IMR-90 (cell line): ENCODE results near the gene PJA2.

Experiments
- CEBPB ChIP-seq: IDR thresholded peaks from 2 replicates; pipeline ENCODE4 v1.6.1; 2012; ENCODE audit warnings: low read depth, low read length, improper control_type of control experiment
- CHD1 ChIP-seq: IDR thresholded peaks from 2 replicates; pipeline ENCODE4 v1.6.1; 2012; ENCODE audit warnings: low read depth, low read length, improper control_type of control experiment
- FOS ChIP-seq: fragments of 150-350 bp; IDR thresholded peaks from 2 replicates; pipeline ENCODE4 v1.6.1; 2016; ENCODE audit warnings: low read depth, low read length
- MAZ ChIP-seq: IDR thresholded peaks from 2 replicates; pipeline ENCODE4 v1.6.1; 2012; ENCODE audit warnings: low read depth, mild to moderate bottlenecking, low read length, improper control_type of control experiment, moderate library complexity, borderline replicate concordance
- MXI1 ChIP-seq: IDR thresholded peaks from 2 replicates; pipeline ENCODE4 v1.6.1; 2012; ENCODE audit warnings: low read depth, mild to moderate bottlenecking, low read length, moderate library complexity, borderline replicate concordance
- POLR2A ChIP-seq: IDR thresholded peaks from 2 replicates; pipeline ENCODE4 v1.6.1; 2012; ENCODE audit warnings: mild to moderate bottlenecking, low read depth, low read length
- RAD21 ChIP-seq: IDR thresholded peaks from 2 replicates; pipeline ENCODE4 v1.6.1; 2012; ENCODE audit warnings: low read length, improper control_type of control experiment
- RCOR1 ChIP-seq: IDR thresholded peaks from 2 replicates; pipeline ENCODE4 v1.6.1; 2012; ENCODE audit warnings: mild to moderate bottlenecking, low read length, improper control_type of control experiment; ENCODE audit not compliant: insufficient replicate concordance
- RFX5 ChIP-seq: IDR thresholded peaks from 2 replicates; pipeline ENCODE4 v1.8.0; 2012; ENCODE audit warnings: low read depth, mild to moderate bottlenecking, low read length, moderate library complexity
- SMC3 ChIP-seq: fragments of 150-350 bp; IDR thresholded peaks from 2 replicates; pipeline ENCODE4 v1.6.1; 2016; ENCODE audit warnings: low read depth, mild to moderate bottlenecking, antibody characterized with exemption, low read length, moderate library complexity
- TF ChIP-seq, protein P1 (sequence below): conservative IDR thresholded peaks from 2 replicates; pipeline ENCODE4 v1.5.1; 2012; ENCODE audit warnings: mild to moderate bottlenecking, low read depth, low read length, improper control_type of control experiment
- TF ChIP-seq, protein P2 (sequence below): fragments of 150-350 bp; IDR thresholded peaks from 2 replicates; pipeline ENCODE4 v1.6.1; 2017; ENCODE audit warnings: mild to moderate bottlenecking, antibody characterized with exemption, low read length, low read depth
- TF ChIP-seq, protein P3 (sequence below): fragments of 150-350 bp; IDR thresholded peaks from 2 replicates; pipeline ENCODE4 v1.6.1; 2016; ENCODE audit warnings: low read depth, mild to moderate bottlenecking, low read length, moderate library complexity, borderline replicate concordance

DNA sequence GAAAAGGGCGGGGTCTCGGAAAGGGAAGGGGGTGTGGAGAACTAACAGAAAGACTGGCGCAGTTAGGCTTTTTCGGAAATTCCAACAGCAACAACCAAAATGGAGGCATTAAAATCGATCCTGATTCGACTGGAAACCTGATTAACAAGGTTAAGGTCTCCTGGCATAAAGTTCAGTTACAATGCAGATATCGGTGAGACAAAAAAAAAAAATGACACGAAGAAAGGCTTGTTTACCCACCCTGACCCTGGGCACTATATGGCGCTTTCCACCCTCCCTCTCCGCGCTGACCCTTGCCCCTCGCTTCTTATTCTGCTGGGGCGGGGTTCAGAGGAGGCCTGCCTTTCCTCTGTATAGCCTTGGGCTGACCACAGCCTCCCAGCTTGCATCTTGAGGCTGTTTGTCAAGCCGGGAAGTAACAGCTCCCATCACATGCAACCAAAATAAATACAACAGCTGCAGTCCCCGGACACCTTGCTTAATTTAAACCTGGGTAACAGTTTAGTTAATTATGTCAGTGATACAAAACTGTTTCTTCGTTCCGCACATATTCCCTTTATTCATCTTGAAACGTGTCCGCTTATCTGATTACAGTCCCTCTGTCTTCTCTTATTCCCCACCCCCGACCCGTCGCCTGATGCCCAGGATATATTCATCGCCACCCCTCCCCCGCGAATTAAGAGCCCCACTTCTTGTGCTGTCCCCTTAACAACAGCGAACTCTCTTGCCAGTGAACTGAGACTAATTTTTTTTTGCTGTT lies 795 bp upstream of the PJA2 start:
- TF ChIP-seq RAD21: no peak
- TF ChIP-seq RFX5: no peak
- TF ChIP-seq POLR2A: peak; percentile 52; the same call in 1 of the 2 replicates
- TF ChIP-seq, protein P1, sequence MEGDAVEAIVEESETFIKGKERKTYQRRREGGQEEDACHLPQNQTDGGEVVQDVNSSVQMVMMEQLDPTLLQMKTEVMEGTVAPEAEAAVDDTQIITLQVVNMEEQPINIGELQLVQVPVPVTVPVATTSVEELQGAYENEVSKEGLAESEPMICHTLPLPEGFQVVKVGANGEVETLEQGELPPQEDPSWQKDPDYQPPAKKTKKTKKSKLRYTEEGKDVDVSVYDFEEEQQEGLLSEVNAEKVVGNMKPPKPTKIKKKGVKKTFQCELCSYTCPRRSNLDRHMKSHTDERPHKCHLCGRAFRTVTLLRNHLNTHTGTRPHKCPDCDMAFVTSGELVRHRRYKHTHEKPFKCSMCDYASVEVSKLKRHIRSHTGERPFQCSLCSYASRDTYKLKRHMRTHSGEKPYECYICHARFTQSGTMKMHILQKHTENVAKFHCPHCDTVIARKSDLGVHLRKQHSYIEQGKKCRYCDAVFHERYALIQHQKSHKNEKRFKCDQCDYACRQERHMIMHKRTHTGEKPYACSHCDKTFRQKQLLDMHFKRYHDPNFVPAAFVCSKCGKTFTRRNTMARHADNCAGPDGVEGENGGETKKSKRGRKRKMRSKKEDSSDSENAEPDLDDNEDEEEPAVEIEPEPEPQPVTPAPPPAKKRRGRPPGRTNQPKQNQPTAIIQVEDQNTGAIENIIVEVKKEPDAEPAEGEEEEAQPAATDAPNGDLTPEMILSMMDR: no peak
- TF ChIP-seq, protein P2, sequence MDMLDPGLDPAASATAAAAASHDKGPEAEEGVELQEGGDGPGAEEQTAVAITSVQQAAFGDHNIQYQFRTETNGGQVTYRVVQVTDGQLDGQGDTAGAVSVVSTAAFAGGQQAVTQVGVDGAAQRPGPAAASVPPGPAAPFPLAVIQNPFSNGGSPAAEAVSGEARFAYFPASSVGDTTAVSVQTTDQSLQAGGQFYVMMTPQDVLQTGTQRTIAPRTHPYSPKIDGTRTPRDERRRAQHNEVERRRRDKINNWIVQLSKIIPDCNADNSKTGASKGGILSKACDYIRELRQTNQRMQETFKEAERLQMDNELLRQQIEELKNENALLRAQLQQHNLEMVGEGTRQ: no peak
- TF ChIP-seq MXI1: no peak
- TF ChIP-seq SMC3: 0 out of 2 replicates have a peak, but pooled peaks have one; percentile 1
- TF ChIP-seq RCOR1: no peak
- TF ChIP-seq, protein P3, sequence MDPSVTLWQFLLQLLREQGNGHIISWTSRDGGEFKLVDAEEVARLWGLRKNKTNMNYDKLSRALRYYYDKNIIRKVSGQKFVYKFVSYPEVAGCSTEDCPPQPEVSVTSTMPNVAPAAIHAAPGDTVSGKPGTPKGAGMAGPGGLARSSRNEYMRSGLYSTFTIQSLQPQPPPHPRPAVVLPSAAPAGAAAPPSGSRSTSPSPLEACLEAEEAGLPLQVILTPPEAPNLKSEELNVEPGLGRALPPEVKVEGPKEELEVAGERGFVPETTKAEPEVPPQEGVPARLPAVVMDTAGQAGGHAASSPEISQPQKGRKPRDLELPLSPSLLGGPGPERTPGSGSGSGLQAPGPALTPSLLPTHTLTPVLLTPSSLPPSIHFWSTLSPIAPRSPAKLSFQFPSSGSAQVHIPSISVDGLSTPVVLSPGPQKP: no peak
- TF ChIP-seq CHD1: no peak
- TF ChIP-seq CEBPB: no peak
- TF ChIP-seq MAZ: 0 out of 2 replicates have a peak, but pooled peaks have one; percentile 9
- TF ChIP-seq FOS: no peak
